Keratinocyte (primary cell): ENCODE data around the gene GLT8D1. TPM values are rescaled to one million over a fixed set of nuclear protein-coding genes. Genes with fewer than 3 reads are reported as not detected.

ENCODE experiments used
- DNase-seq: peaks from one replicate; pipeline ENCODE4 v3.0.0-alpha.2; 2011; ENCODE audit warnings: low read depth, missing footprints, low spot score
- FAIRE-seq: peaks from 2 replicates; lab custom pipeline; 2011; peaks lifted over from hg19 to GRCh38; lab: Jason Lieb, UNC
- H2AFZ ChIP-seq: 2 replicates; pipeline ENCODE4 v1.6.0; 2012; ENCODE audit warnings: low read length, control low read depth, inconsistent platforms; ENCODE audit not compliant: control insufficient read depth
- H3K27ac ChIP-seq: 2 replicates; pipeline ENCODE4 v1.5.1; 2011; ENCODE audit warnings: low read length; ENCODE audit not compliant: control insufficient read depth, insufficient read depth
- H3K27me3 ChIP-seq: 3 replicates; pipeline ENCODE4 v1.6.0; 2011; ENCODE audit warnings: low read length; ENCODE audit not compliant: control insufficient read depth, insufficient read depth; ENCODE audit errors: extremely low read depth
- H3K36me3 ChIP-seq, 2 experiments: 2 replicates in 1 of 2; 3 replicates in 1 of 2; pipeline ENCODE4 v1.5.1; 2011; ENCODE audit warnings: low read length in 2 of 2, mild to moderate bottlenecking in 1 of 2; ENCODE audit not compliant: control insufficient read depth in 2 of 2, insufficient read depth in 2 of 2; ENCODE audit errors: extremely low read depth in 1 of 2
- H3K4me1 ChIP-seq: 3 replicates; pipeline ENCODE4 v1.5.1; 2011; ENCODE audit warnings: low read length; ENCODE audit not compliant: control insufficient read depth, insufficient read depth; ENCODE audit errors: extremely low read depth
- H3K4me2 ChIP-seq: 3 replicates; pipeline ENCODE4 v1.6.0; 2011; ENCODE audit warnings: low read depth, low read length; ENCODE audit not compliant: control insufficient read depth, insufficient read depth; ENCODE audit errors: extremely low read depth
- H3K4me3 ChIP-seq, 3 experiments: fragments of 200-600 bp in 1 of 3; sonication (generic) in 1 of 3; 2 replicates in 2 of 3; 3 replicates in 1 of 3; pipeline ENCODE4 v1.5.1; 2011 to 2016; ENCODE audit warnings: low read length in 3 of 3, mild to moderate bottlenecking in 3 of 3, control low read depth in 2 of 3, inconsistent platforms in 1 of 3, low read depth in 1 of 3, mixed read lengths in 1 of 3, mixed run types in 1 of 3, moderate library complexity in 1 of 3; ENCODE audit not compliant: control insufficient read depth in 2 of 3, insufficient read depth in 2 of 3; ENCODE audit errors: extremely low read depth in 1 of 3
- H3K79me2 ChIP-seq: 2 replicates; pipeline ENCODE4 v1.6.0; 2012; ENCODE audit warnings: low read length; ENCODE audit not compliant: control insufficient read depth, insufficient read depth
- H3K9ac ChIP-seq: 3 replicates; pipeline ENCODE4 v1.6.0; 2011; ENCODE audit warnings: low read length; ENCODE audit not compliant: control insufficient read depth, insufficient read depth; ENCODE audit errors: extremely low read depth
- H3K9me1 ChIP-seq: 3 replicates; pipeline ENCODE4 v1.6.0; 2011; ENCODE audit warnings: low read length; ENCODE audit not compliant: control insufficient read depth, insufficient read depth; ENCODE audit errors: extremely low read depth
- H3K9me3 ChIP-seq: 2 replicates; pipeline ENCODE4 v1.5.1; 2012; ENCODE audit warnings: low read depth, low read length; ENCODE audit not compliant: control insufficient read depth
- H4K20me1 ChIP-seq: 3 replicates; pipeline ENCODE4 v1.6.0; 2011; ENCODE audit warnings: low read length; ENCODE audit not compliant: control insufficient read depth, insufficient read depth; ENCODE audit errors: extremely low read depth
- EZH2 ChIP-seq: IDR thresholded peaks from one replicate; pipeline ENCODE4 v1.6.1; 2012; ENCODE audit warnings: inconsistent platforms, mild to moderate bottlenecking, low read length, moderate library complexity
- dilution Hi-C: fragments of 300-500 bp; cut with MboI; formaldehyde crosslinking; loops from one replicate; pipeline ENCODE4 v1.7.0; 2020; ENCODE audit warnings: low sequenced_read_pairs; ENCODE audit not compliant: extremely low pct_ligation_motif_present
- polyA plus RNA-seq, 5 experiments: library from polyadenylated mRNA; depleted of rRNA in 3 of 5; stranded (reverse) in 3 of 5; stranded (forward) in 1 of 5; unstranded in 1 of 5; fragments of >200 nt; gene quantifications; 1 replicate in 1 of 5; 2 replicates in 3 of 5; 3 replicates in 1 of 5; pipeline versions ENCODE4 v1.2.1 to v1.2.3, GENCODE V29; 2011 to 2012; ENCODE audit warnings: missing spikeins in 2 of 5, low read depth in 1 of 5, low replicate concordance in 1 of 5
- TF ChIP-seq, protein P1 (sequence below), 3 experiments: IDR thresholded peaks in 1 of 3; conservative IDR thresholded peaks in 1 of 3; optimal IDR thresholded peaks in 1 of 3; 2 replicates in 2 of 3; 3 replicates in 1 of 3; pipeline versions ENCODE3 to v1.5.1; 2011; ENCODE audit warnings: low read length in 3 of 3, mild to moderate bottlenecking in 3 of 3, moderate library complexity in 2 of 3, control low read depth in 1 of 3, inconsistent platforms in 1 of 3; ENCODE audit not compliant: insufficient read depth in 2 of 3; ENCODE audit errors: extremely low read depth in 1 of 3

The GLT8D1 gene
- polyA plus RNA-seq, 1 donor (not counting 4 experiments of a cell fraction or from before 2014, with no cell fraction given): 66.4 TPM

- no peak overlapping the region for H3K27ac ChIP-seq
- no peak overlapping the region for H2AFZ ChIP-seq
- H3K9me1 ChIP-seq: no peaks in the 10 kb centered on the region
- no peaks in the 10 kb centered on the region for H3K27me3 ChIP-seq
- H3K4me3 ChIP-seq: no peak overlapping the region
- TF ChIP-seq, protein P1, sequence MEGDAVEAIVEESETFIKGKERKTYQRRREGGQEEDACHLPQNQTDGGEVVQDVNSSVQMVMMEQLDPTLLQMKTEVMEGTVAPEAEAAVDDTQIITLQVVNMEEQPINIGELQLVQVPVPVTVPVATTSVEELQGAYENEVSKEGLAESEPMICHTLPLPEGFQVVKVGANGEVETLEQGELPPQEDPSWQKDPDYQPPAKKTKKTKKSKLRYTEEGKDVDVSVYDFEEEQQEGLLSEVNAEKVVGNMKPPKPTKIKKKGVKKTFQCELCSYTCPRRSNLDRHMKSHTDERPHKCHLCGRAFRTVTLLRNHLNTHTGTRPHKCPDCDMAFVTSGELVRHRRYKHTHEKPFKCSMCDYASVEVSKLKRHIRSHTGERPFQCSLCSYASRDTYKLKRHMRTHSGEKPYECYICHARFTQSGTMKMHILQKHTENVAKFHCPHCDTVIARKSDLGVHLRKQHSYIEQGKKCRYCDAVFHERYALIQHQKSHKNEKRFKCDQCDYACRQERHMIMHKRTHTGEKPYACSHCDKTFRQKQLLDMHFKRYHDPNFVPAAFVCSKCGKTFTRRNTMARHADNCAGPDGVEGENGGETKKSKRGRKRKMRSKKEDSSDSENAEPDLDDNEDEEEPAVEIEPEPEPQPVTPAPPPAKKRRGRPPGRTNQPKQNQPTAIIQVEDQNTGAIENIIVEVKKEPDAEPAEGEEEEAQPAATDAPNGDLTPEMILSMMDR (optimal IDR thresholded peaks at IDR 0.05 in 1 of 3, IDR thresholded peaks at IDR 0.05 in 1 of 3, conservative IDR thresholded peaks at IDR 0.05 in 1 of 3; ENCODE audit: extremely low read depth in 1 of 3, insufficient read depth in 2 of 3, low read length in 3 of 3): no peak
- TF ChIP-seq EZH2: no peak
- no peak overlapping the region for H3K4me2 ChIP-seq
- H3K4me1 ChIP-seq: no peaks in the 10 kb centered on the region
- H3K36me3 ChIP-seq: peaks cover 32 to 37% of the 10 kb centered on the region in 2 experiments
- H3K9me3 ChIP-seq: no peaks in the 10 kb centered on the region
- H3K9ac ChIP-seq: no peak overlapping the region
- DNase-seq (no peak), FAIRE-seq (no peak)
- dilution Hi-C loops: no loop called here
- peaks cover 5% of the 10 kb centered on the region for H4K20me1 ChIP-seq
- peaks cover 6% of the 10 kb centered on the region for H3K79me2 ChIP-seq
Measured at GRCh38 chr3:52695798-52696671, 9.6 kb downstream of the GLT8D1 start.

DNA sequence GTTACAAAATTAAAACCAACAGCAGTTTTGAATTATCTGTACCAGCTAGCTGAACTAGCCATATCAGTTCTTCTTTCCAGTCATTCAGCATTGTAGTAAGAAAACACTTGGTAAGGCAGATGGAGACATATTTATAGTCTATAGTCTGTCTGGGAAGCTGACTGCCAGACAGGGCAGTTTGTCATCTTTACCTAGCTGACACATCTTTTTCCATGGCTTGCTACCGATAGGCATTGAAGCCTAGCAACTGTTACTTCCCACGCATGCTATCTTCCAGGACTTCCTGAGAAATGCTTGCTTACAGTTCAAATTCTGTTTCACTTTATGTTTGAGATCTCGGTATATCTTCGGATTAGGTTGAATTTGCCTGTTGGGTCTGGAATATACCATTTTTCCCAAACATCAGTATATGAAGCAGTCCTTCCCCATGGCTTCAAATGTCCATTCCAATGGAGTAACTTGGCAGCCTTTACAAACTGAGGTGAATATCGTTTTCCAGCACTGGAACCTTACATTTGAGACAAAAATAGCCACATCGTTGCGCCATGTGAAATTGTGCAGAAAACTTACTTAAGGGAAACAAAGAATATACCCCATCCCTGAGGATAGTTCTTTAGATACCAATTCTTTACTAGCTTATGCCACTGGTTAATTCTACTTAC lies 10.9 kb downstream of the GLT8D1 start:
- Histone ChIP-seq H3K4me3 (no peak overlapping the region), H3K4me1 (no peaks in the 10 kb centered on the region), H3K9me3 (no peaks in the 10 kb centered on the region), H3K27ac (no peak overlapping the region), H3K9ac (no peak overlapping the region), H2AFZ (no peak overlapping the region), H3K79me2 (peaks cover 15% of the 10 kb centered on the region), H3K36me3 (peaks cover 42 to 45% of the 10 kb centered on the region in 2 experiments), H3K4me2 (no peak overlapping the region), H3K9me1 (no peaks in the 10 kb centered on the region), H4K20me1 (peaks cover 5% of the 10 kb centered on the region), H3K27me3 (no peaks in the 10 kb centered on the region)
- no peak for FAIRE-seq
- no peak for DNase-seq
- TF ChIP-seq EZH2: no peak
- TF ChIP-seq, protein P1 (optimal IDR thresholded peaks at IDR 0.05 in 1 of 3, IDR thresholded peaks at IDR 0.05 in 1 of 3, conservative IDR thresholded peaks at IDR 0.05 in 1 of 3; ENCODE audit: extremely low read depth in 1 of 3, insufficient read depth in 2 of 3, low read length in 3 of 3): no peak
- dilution Hi-C loops: no loop called here
